HuH-7.5 (cell line): ENCODE measurements around the gene PKN1.

Source experiments
- DNase-seq: peaks from one replicate; pipeline ENCODE4 v3.0.0; 2011; ENCODE audit warnings: low spot score

The PKN1 gene

DNA sequence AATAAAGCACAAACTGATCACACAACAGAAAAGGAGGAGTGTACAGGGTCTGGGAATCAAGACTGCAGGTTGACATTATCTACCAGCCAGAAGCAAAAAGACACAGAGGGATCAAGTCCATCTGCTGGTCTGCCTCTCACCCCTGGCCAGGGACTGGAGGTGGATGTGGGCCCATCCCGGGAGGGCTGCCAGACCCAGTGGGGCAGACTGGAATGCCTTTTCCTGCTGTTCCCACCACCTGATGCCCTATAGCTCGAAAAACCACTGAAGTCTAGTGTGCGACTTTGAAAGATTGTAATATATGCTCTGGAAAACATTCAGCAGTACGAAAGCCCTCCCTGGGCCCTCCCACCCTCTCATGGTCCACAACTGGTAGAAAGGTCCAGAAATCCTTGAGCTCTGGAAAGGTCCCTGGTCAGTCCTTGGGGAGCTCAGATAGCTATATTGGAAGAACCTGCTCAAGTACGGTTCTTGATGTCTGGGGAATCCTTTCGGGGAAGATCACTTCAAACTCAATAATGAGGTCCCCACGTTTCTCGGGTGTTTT is 82.5 kb downstream of the PKN1 start:
- no peak for DNase-seq

DNA sequence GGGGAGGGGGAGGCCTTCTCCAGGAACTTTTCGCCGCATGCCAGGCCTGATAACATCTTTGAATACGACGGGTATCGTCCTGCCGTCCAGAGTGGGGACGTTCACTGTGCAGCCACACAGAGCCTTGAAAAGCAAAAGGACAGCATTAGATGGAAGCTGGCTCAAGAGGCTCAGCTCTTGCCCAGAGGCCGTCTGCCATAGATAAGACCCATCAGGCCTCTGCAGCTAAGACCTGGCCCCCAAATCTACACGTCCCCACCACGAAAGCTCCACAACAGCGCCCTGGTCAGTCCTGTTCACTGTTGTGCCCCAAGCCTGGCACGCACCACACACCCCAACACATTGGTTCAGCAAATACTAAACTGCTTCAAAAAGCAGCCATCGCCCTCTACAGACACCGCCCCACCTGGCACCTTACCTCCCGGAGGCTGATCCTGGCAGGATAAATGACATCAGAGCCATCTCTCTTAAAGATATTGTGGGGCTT is 83.0 kb downstream of the PKN1 start:
- DNase-seq: no peak

DNA sequence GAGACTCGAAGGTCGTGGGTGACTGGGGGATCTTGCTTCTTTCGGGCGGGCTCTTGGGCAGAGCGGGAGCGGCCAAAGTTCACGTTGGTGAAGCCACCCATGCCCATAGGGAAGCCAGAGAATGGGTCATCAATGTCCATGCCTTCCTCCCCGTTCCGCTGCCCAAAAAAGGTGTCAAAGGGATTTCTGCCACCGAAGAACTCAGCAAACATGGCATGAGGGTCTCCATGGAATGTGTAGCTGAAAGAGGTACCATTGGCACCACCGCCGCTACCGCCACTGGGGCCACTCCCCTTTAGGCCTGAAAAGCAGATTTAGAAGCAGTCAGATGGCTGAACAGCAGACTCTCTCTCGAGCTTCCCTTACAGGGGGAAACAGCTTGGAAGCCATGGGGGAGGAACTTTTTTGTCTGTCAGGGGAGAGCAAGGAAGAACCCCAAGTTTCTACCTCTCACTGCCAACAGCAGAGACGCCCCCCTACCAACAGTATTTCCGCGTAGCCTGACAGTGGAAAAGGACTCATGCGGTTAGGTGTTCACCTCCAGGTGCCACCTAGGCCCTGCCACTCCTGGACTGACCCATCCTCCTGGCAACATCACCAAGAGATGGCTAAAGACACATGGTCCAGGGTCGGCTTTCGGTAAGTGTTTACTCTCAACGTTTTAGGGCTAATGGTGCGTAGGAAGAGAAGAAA is 83.8 kb downstream of the PKN1 start:
- DNase-seq: no peak

DNA sequence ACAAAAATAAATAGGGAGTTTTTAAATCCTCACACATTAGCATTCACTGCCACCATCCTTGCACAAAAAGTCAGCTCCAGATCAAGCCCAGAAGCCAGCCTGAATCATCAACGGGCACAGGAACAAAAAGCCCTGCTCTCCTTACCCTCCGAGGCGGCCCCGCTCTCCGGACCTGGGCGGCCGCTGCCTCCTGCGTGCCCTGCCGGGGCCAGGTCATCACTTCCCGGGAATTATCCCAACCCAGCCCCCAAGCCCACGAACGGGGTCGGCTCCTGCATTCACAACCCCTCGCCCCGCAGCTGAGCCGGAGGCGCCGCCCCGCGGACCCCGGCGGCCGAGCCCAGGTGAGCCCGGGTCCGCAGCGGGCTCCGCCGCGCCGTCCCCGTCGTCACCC is 84.3 kb downstream of the PKN1 start:
- no peak for DNase-seq

DNA sequence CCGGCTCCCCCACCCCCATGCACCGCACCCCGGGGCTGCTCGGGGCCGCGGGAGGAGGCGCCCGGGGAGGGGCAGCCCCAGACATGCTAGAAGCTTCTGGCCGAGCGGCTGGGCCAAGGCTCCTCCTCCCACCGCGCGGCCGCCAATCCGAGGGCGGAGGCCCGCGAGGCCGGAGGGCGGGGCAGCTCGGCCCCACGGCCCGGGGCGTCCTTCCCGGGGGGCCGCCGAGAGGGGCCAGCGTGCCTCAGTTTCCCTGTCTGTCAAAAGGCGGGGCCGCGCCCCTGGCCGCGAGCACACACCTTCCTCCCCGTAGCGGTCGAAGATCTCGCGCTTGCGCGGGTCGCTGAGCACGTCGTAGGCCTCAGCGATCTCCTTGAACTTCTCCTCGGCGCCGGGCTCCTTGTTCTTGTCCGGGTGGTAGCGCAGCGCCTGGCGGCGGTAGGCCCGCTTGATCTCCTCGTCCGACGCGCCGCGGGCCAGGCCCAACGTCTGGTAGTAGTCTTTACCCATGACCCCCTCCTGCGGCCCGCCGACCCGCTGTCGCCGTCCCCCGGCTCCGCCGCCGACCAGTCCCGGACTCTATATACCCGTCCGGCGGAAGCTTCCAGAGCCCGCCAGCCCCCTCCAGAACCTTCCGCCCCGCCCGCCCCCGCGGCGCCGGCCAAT is 84.9 kb downstream of the PKN1 start, which contains the start of gene DNAJB1:
Gene DNAJB1 (minus strand): TSS at position 558 of the 666 bp plus-strand sequence. CDS start 48 bp downstream, at position 510.
- peak; percentile 88 for DNase-seq

DNA sequence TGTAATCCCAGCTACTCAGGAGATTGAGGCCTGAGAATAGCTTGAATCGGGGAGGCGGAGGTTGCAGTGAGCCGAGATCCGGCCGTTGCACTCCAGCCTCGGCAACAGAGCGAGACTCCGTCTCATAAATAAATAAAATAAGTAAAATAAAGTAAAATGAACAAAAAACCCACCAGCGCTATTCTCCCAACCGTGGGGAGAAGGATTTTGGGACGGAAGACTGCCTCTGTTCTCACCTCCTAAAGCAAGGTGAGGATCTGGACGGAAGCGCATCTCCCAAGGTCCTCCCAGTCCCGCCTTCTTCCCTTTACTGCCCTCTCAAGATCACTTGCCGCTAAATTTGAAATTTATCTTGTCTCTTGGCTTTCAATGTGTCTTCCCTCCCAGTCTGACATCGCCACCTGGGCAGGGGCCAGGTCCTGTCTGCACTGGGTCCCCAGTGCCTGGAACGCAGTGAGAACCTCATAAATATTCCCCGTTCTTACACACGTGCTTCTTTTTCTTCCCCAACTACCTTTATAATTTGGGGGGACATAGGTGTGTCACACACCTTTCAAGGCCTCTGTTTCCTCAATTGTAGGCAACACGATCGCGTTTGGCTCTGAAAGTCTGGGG is 86.2 kb downstream of the PKN1 start:
- DNase-seq: no peak

DNA sequence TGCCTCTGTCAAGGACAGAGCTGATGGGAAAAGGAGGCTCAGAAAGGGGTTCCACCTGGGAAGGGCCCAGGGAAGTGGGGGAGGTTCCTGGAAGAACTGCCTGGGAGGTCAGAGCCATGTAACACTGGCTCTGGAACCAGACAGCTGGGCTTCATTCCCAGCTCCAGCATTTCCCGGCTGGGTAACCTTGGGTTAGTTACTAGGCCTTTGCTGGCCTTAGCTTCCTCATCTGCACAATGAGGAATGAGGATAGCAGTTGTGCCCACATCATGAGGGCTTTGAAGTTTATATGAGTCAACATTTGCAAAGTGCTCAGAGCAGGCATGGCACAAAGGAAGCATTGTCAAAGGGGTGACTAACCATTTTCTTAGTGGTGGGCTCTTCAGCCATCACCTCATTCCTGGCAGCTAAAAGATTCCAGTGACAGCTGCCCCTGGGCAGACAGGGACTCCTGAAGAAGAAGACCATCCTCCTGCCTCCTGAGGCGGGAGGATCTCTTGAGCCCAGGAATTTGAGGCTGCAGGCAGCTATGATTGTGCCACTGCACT is 86.8 kb downstream of the PKN1 start:
- DNase-seq: no peak

DNA sequence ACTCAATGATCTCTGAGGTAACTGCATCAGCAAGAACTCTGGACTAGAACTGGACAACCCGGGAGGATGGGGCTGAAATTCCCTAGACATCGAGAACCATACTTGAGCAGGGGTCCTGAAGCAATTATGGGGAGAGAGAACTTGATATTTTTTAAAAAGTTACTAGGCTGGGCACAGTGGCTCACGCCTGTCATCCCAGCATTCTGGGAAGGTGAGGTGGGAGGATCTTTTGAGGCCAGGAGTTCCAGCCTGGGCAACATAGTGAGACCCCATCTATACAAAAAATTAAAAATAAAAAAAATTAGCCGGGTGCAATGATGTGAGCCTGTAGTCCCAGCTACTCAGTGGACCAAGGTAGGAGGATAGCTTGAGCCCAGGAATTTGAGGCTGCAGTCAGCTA is 87.4 kb downstream of the PKN1 start:
- no peak for DNase-seq
